Stimulated activated CD4-positive, alpha-beta T cell treated with anti-CD3 and anti-CD28 coated beads, Interleukin-1b, Interleukin-23, amount 100 ng/mL, for 4 hours (primary cell): Measurements from ENCODE around the gene DPYD.

Experiments
- DNase-seq, 2 donors: peaks; one replicate each; pipeline ENCODE4 v3.0.0-alpha.2; 2020; ENCODE audit warnings: low read depth in 2 of 2

The DPYD gene

GRCh38 chr1:97143236-97143882 is 777.5 kb downstream of the DPYD start:
- no peak for DNase-seq

- no peak for DNase-seq
Measured at GRCh38 chr1:97140611-97141010, 780.2 kb downstream of the DPYD start.

- no peak for DNase-seq
Measured at GRCh38 chr1:97139512-97139911, 781.3 kb downstream of the DPYD start.

- no peak for DNase-seq
Measured at GRCh38 chr1:97138515-97139032, 782.3 kb downstream of the DPYD start.

- no peak for DNase-seq
Measured at GRCh38 chr1:97137862-97138514, 782.8 kb downstream of the DPYD start.

GRCh38 chr1:97136996-97137395 is 783.8 kb downstream of the DPYD start:
- DNase-seq, result no peak

- no peak for DNase-seq
Measured at GRCh38 chr1:97135972-97136371, 784.9 kb downstream of the DPYD start.

GRCh38 chr1:97128426-97128825 is 792.4 kb downstream of the DPYD start:
- DNase-seq, result no peak

GRCh38 chr1:97123717-97124431 is 797.0 kb downstream of the DPYD start:
- DNase-seq, result no peak

- no peak for DNase-seq
Measured at GRCh38 chr1:97120806-97121205, 800.0 kb downstream of the DPYD start.

- no peak for DNase-seq
Measured at GRCh38 chr1:97119260-97120158, 801.3 kb downstream of the DPYD start.

- DNase-seq, result no peak
Measured at GRCh38 chr1:97114842-97115241, 806.0 kb downstream of the DPYD start.

GRCh38 chr1:97112442-97112841 is 808.4 kb downstream of the DPYD start:
- DNase-seq, result no peak

- no peak for DNase-seq
Measured at GRCh38 chr1:97108179-97108578, 812.7 kb downstream of the DPYD start.

- no peak for DNase-seq
Measured at GRCh38 chr1:97105531-97105930, 815.3 kb downstream of the DPYD start.

- DNase-seq, result no peak
Measured at GRCh38 chr1:97101509-97101908, 819.3 kb downstream of the DPYD start.

GRCh38 chr1:97097404-97097925 is 823.4 kb downstream of the DPYD start:
- no peak for DNase-seq

GRCh38 chr1:97095764-97096163 is 825.1 kb downstream of the DPYD start:
- no peak for DNase-seq

GRCh38 chr1:97094247-97094972 is 826.4 kb downstream of the DPYD start:
- DNase-seq, result no peak

GRCh38 chr1:97093741-97094140 is 827.1 kb downstream of the DPYD start:
- no peak for DNase-seq

GRCh38 chr1:97092824-97093223 is 828.0 kb downstream of the DPYD start:
- DNase-seq, result no peak
